ENCODE measurements around the gene SPHK2.

The SPHK2 gene

DNA sequence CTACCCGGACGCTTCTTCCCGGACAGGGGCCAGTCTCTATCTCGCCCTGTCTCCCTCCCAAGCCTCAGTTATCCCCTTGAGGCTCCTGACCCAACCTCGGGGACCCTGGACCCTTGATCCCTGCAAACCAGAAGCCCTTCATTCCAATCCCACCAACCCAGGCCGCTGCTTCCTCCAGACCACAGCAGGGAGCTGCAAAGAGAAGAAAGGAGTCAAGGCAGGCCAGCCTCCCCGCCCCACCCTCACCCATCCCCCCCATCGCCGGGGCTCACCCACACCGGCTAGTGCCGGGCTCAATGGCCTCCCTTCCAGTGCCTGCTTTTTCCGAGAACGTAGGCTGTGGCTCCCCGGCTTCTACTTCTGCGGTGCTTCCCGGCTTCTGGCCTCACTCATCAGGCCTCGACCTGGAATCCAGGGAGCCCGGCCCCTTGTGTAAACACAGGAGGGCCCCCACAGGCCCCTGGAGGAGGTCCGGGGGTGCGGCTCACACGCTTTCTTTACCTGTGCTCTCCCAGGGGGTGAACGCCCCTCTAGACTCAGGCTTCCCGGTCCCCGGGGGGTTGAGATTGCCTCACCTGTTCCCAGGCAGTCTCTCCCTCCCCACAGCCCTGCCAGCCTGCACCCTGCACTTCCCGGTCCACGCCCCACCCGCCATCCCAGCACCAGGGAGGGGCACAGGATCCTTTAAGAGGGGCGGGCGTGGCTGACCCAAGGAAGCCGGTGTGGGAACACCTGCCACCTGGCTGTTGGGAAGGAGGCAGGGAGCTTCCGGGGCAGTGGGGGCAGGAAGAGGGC, 4.7 kb upstream of the SPHK2 start, which contains the start of gene FAM83E:
Gene FAM83E, minus strand, starts transcription at position 641 of the 795 bp plus-strand sequence. CDS start 1,704 bp downstream, outside the sequence.
- Histone ChIP-seq H3K36me3 (ENCODE audit: control insufficient read depth in 2 of 2, insufficient read depth in 2 of 2, low read length in 2 of 2) (peaks cover 28 to 36% of the 10 kb centered on the region in 2 donors), H3K27ac (ENCODE audit: low read depth in 2 of 2, low read length in 2 of 2) (peak within 1 kb of the TSS; percentile 95 to 97), H3K4me1 (ENCODE audit: control insufficient read depth in 2 of 2, insufficient read depth in 2 of 2, low read length in 2 of 2) (peaks cover 48 to 50% of the 10 kb centered on the region in 2 donors), H3K27me3 (ENCODE audit: control insufficient read depth in 2 of 2, insufficient read depth in 2 of 2, low read length in 2 of 2) (no peaks in the 10 kb centered on the region), H3K9me3 (ENCODE audit: control insufficient read depth in 2 of 2, low read length in 2 of 2) (no peaks in the 10 kb centered on the region), H3K9ac (ENCODE audit: low read depth in 1 of 2, low read length in 2 of 2) (peak within 1 kb of the TSS; percentile 95 to 99), H3K4me3 (ENCODE audit: low read length in 2 of 2) (peak within 1 kb of the TSS; percentile 71 to 81)

DNA sequence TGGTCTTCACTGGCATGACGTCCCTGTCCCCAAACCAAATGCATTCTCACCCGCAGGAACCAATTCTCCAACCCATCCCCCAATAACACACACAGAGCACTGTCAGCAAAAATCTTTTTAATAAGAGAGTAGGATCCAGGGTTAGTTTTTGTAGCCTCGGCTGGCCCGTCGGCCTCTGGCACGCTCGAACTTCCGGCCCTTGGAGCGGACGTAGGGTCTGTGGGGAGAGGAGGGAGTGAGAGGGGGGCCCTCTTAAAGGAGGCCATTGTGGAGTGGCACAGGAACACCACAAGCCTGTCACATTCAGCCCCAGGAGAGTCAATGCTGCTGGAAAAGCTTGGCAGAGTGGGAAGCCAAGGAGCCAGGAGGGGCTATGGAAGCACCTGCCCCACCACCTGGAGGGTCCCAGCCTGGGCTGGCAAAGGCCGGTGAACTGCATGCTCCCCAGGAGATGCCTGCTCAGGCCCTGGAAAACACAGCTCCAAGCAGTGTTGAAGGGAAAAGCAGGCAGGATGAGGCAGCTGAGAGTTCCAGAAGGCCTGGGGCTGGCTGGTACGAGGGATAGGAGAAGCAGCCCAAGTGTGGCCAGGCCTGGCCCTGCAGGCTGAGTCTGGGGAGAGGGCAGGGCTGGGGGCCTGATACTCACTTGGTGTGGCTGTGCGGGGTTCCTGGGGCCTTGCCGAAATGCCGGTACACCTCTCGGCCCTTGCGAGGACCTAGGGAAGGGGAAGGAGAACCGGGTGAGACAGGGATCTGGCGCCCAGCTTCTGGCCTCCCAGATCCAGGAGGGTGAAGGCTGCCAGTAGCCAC, 3.9 kb upstream of the SPHK2 start:
- H3K27ac ChIP-seq (ENCODE audit: low read depth in 2 of 2, low read length in 2 of 2): peak overlapping the region; percentile 95 to 97
- peak overlapping the region in 1 of 2 donors; percentile 41 for H3K4me3 ChIP-seq (ENCODE audit: low read length in 2 of 2)
- peaks cover 50 to 53% of the 10 kb centered on the region in 2 donors for H3K4me1 ChIP-seq (ENCODE audit: control insufficient read depth in 2 of 2, insufficient read depth in 2 of 2, low read length in 2 of 2)
- H3K36me3 ChIP-seq (ENCODE audit: control insufficient read depth in 2 of 2, insufficient read depth in 2 of 2, low read length in 2 of 2): peaks cover 27 to 34% of the 10 kb centered on the region in 2 donors
- H3K9me3 ChIP-seq (ENCODE audit: control insufficient read depth in 2 of 2, low read length in 2 of 2): no peaks in the 10 kb centered on the region
- H3K9ac ChIP-seq (ENCODE audit: low read depth in 1 of 2, low read length in 2 of 2): peak overlapping the region; percentile 77 to 99
- no peaks in the 10 kb centered on the region for H3K27me3 ChIP-seq (ENCODE audit: control insufficient read depth in 2 of 2, insufficient read depth in 2 of 2, low read length in 2 of 2)

DNA sequence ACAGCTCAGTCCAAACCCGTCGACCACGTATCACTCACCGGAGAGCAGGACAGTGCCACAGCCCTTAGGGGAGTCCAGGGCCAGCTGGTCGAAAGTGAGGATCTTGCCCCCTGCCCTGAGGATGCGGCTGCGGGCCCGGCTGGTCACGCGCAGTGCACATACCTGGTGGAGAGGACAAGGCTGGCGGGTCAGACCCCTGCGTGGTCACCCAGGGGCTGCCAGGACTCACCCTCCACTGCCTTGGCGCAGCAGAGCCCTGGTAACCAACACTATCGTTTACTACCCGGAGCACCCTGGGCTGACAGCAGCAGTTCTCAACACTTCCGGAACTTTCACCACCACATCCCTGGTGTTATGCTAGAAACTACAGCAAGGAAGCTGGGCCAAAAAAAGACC, 3.3 kb upstream of the SPHK2 start:
- Histone ChIP-seq H3K27me3 (ENCODE audit: control insufficient read depth in 2 of 2, insufficient read depth in 2 of 2, low read length in 2 of 2) (no peaks in the 10 kb centered on the region), H3K36me3 (ENCODE audit: control insufficient read depth in 2 of 2, insufficient read depth in 2 of 2, low read length in 2 of 2) (peaks cover 25 to 29% of the 10 kb centered on the region in 2 donors), H3K9ac (ENCODE audit: low read depth in 1 of 2, low read length in 2 of 2) (peak overlapping the region; percentile 38 to 99), H3K9me3 (ENCODE audit: control insufficient read depth in 2 of 2, low read length in 2 of 2) (no peaks in the 10 kb centered on the region), H3K27ac (ENCODE audit: low read depth in 2 of 2, low read length in 2 of 2) (peak overlapping the region; percentile 95 to 97), H3K4me3 (ENCODE audit: low read length in 2 of 2) (peak overlapping the region in 1 of 2 donors; percentile 9), H3K4me1 (ENCODE audit: control insufficient read depth in 2 of 2, insufficient read depth in 2 of 2, low read length in 2 of 2) (peaks cover 50 to 53% of the 10 kb centered on the region in 2 donors)

DNA sequence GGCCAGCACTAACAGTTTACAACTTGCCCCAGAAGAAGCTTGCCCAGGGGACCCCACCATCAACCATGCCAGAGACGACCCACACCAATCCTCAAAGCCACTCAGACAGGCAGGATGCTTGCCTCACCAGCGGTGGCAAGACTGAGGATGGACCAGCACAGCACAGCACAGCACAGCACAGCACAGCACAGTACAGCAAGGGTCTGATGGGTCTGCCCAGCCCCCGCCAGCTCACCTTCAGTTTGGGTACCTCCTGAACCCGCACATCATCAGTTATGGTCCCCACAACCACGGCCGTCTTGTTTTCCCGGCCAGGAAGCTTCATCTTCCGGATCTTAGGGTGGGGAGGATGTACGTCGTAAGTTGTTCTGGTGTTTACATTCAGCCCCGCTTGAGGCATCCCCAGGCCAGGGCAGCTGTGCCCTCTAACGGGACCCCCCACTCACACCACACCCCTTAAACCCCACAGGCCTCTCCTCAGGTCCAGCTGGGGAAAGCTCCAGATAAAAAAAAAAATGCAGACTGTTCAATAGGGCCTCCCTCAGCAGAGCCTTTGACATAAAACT, 2.7 kb upstream of the SPHK2 start:
- Histone ChIP-seq H3K9ac (ENCODE audit: low read depth in 1 of 2, low read length in 2 of 2) (peak overlapping the region; percentile 38 to 99), H3K27ac (ENCODE audit: low read depth in 2 of 2, low read length in 2 of 2) (peak overlapping the region; percentile 95 to 97), H3K36me3 (ENCODE audit: control insufficient read depth in 2 of 2, insufficient read depth in 2 of 2, low read length in 2 of 2) (peaks cover 25 to 29% of the 10 kb centered on the region in 2 donors), H3K27me3 (ENCODE audit: control insufficient read depth in 2 of 2, insufficient read depth in 2 of 2, low read length in 2 of 2) (no peaks in the 10 kb centered on the region), H3K4me1 (ENCODE audit: control insufficient read depth in 2 of 2, insufficient read depth in 2 of 2, low read length in 2 of 2) (peaks cover 50 to 53% of the 10 kb centered on the region in 2 donors), H3K4me3 (ENCODE audit: low read length in 2 of 2) (peak overlapping the region in 1 of 2 donors; percentile 90), H3K9me3 (ENCODE audit: control insufficient read depth in 2 of 2, low read length in 2 of 2) (no peaks in the 10 kb centered on the region)

DNA sequence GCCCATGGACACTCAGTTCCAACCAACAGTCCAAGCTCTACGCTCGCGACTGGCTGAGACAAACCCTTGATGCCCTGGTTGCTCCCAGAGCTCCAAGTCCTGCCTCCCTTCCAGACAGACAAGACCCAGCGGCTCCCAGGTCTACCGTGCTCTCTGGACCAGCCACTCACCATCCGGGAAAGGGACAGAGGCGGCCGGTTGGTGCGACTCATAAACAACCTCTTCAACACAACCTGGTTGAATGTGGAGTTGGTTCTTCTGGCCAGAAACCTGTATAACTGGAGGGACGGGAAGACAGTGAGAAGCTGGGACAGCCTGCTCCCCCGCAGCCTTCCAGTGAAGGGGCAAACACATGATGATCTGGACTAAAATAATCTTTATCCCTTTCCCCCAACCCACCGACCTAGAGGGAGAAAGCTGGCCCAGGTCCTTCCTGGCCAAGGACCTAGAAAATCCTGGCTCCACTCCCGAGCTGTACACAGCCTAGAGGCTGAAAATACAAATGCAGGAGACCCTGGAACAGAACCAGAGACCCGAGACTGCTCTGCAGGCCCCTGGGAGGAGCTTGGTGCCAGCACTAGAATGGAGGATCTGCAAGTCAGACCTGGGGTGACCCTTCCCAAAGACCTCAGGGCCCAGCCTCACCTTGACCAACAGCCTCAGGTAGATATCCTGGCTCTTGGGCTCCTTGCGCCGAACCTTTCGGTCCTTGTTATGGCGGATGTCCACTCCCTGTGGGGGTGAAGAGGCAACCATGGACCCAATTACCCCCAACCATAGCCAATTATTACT, 2.0 kb upstream of the SPHK2 start:
- H3K27me3 ChIP-seq (ENCODE audit: control insufficient read depth in 2 of 2, insufficient read depth in 2 of 2, low read length in 2 of 2): no peaks in the 10 kb centered on the region
- peak overlapping the region; percentile 95 to 97 for H3K27ac ChIP-seq (ENCODE audit: low read depth in 2 of 2, low read length in 2 of 2)
- peak overlapping the region; percentile 90 to 98 for H3K4me3 ChIP-seq (ENCODE audit: low read length in 2 of 2)
- no peaks in the 10 kb centered on the region for H3K9me3 ChIP-seq (ENCODE audit: control insufficient read depth in 2 of 2, low read length in 2 of 2)
- H3K9ac ChIP-seq (ENCODE audit: low read depth in 1 of 2, low read length in 2 of 2): peak overlapping the region; percentile 93 to 99
- H3K36me3 ChIP-seq (ENCODE audit: control insufficient read depth in 2 of 2, insufficient read depth in 2 of 2, low read length in 2 of 2): peaks cover 25 to 26% of the 10 kb centered on the region in 2 donors
- H3K4me1 ChIP-seq (ENCODE audit: control insufficient read depth in 2 of 2, insufficient read depth in 2 of 2, low read length in 2 of 2): peaks cover 43 to 47% of the 10 kb centered on the region in 2 donors

DNA sequence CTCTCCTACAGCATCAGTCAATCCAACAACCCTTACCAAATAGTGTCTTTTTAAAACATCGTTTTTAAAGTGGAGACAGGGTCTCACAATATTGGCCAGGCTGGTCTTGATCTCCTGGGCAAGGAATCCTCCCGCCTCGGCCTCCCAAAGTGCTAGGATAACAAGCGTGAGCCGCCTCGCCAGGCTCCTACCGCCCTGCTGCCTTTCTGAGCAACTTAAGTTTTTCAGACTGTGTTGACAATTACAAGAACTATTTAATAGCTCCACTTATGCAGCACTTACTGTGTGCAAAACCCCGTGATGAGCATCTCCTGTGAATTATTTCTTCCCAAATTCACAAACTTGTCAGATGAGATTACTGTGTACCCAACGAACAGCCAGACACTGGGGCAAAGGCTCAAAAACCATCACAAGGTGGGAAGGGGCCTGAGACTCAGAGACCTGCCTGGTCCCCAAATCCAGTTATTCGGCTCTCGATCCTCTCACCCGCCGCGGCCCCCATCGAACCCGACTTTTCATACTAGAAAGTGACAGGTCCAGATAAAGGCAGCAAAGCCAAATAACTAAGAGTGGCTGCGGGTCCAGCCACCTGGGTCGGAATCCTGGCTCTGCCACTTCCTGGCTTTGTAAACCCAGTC, 909 bp upstream of the SPHK2 start:
- Histone ChIP-seq H3K27ac (ENCODE audit: low read depth in 2 of 2, low read length in 2 of 2) (peak overlapping the region; percentile 95 to 97), H3K4me3 (ENCODE audit: low read length in 2 of 2) (peak overlapping the region; percentile 90 to 98)

DNA sequence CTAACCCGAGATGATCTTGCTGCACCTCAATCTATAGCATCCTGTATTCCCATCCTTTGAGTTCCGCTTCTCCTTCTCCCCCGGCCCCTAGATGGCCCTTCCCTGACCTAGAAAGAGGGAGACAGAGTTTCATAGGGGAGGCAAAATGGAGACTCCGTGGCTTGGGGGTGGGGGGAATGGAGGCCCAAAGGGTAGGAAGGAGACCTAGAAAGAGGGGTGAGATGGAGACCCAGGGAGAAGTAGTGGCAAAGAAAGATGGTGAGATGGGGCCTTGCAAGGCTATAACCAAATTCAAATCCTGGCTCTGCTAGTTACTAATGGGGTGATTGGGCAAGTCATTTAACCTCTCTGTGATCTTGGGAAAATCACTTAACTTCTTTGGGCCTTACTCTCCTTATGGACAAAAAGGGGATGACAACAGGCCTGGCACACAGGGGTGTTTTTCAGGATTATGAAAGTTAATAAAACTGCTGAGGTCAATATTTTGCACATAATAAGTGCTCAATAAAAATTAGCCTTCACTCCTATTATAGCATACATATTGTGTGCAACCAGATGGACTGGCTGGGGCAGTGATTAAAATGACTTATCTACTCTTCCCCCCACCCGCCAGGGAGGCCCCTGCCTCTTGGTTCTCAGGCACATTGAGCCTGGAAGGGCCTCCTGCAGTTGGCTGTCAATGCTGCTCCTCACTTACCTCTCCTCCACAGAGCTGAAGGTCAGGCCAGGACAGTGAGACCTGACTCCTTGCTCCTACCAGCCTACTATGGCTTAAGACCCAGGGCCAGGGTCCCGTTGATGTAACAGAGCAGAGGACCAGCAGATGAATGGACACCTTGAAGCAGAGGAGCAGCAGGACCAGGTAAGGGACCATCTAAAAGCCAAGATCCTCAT, 633 bp downstream of the SPHK2 start:
- Histone ChIP-seq H3K4me3 (ENCODE audit: low read length in 2 of 2) (peak overlapping the region; percentile 89 to 98), H3K36me3 (ENCODE audit: control insufficient read depth in 2 of 2, insufficient read depth in 2 of 2, low read length in 2 of 2) (peaks cover 25 to 26% of the 10 kb centered on the region in 2 donors), H3K27ac (ENCODE audit: low read depth in 2 of 2, low read length in 2 of 2) (peak overlapping the region; percentile 95 to 97), H3K4me1 (ENCODE audit: control insufficient read depth in 2 of 2, insufficient read depth in 2 of 2, low read length in 2 of 2) (peaks cover 48 to 54% of the 10 kb centered on the region in 2 donors), H3K27me3 (ENCODE audit: control insufficient read depth in 2 of 2, insufficient read depth in 2 of 2, low read length in 2 of 2) (no peaks in the 10 kb centered on the region), H3K9me3 (ENCODE audit: control insufficient read depth in 2 of 2, low read length in 2 of 2) (no peaks in the 10 kb centered on the region), H3K9ac (ENCODE audit: low read depth in 1 of 2, low read length in 2 of 2) (peak overlapping the region; percentile 83 to 84)

More for the DNA sequence above, 909 bp upstream of the SPHK2 start:
- Histone ChIP-seq H3K4me1 (ENCODE audit: control insufficient read depth in 2 of 2, insufficient read depth in 2 of 2, low read length in 2 of 2) (peaks cover 45 to 50% of the 10 kb centered on the region in 2 donors), H3K27me3 (ENCODE audit: control insufficient read depth in 2 of 2, insufficient read depth in 2 of 2, low read length in 2 of 2) (no peaks in the 10 kb centered on the region), H3K9ac (ENCODE audit: low read depth in 1 of 2, low read length in 2 of 2) (peak overlapping the region; percentile 93 to 99), H3K36me3 (ENCODE audit: control insufficient read depth in 2 of 2, insufficient read depth in 2 of 2, low read length in 2 of 2) (peaks cover 25 to 26% of the 10 kb centered on the region in 2 donors), H3K9me3 (ENCODE audit: control insufficient read depth in 2 of 2, low read length in 2 of 2) (no peaks in the 10 kb centered on the region)

DNA sequence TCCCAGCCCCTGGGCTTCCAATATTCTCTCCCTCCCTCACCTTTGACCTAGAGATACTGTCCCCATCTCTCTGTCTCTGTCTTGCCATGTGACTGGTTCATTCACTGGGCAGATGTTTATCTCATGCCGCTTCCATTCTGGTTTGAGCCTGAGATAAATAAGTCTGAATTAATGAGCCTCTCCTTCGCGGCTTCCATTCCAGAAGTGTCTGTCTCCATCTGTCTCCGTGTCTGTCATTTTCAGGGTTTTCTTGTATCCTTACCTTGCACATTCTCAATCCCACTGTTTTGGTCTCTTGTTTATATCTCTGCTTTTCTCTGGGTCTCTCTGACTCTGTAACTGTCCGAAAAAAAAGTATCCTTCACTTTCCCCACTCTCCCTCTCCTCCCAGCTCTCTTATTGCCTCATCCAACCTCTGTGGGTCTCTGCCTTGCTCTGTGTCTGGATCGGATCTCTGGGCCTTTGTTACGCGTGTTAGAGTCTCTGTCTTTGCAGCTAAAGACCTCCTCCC, 4.3 kb downstream of the SPHK2 start:
- no peaks in the 10 kb centered on the region for H3K27me3 ChIP-seq (ENCODE audit: control insufficient read depth in 2 of 2, insufficient read depth in 2 of 2, low read length in 2 of 2)
- no peaks in the 10 kb centered on the region for H3K9me3 ChIP-seq (ENCODE audit: control insufficient read depth in 2 of 2, low read length in 2 of 2)
- H3K36me3 ChIP-seq (ENCODE audit: control insufficient read depth in 2 of 2, insufficient read depth in 2 of 2, low read length in 2 of 2): peaks cover 0 to 2% of the 10 kb centered on the region in 2 donors
- H3K27ac ChIP-seq (ENCODE audit: low read depth in 2 of 2, low read length in 2 of 2): peak overlapping the region; percentile 55 to 86
- peak overlapping the region; percentile 61 to 77 for H3K4me3 ChIP-seq (ENCODE audit: low read length in 2 of 2)
- peak overlapping the region; percentile 60 to 79 for H3K9ac ChIP-seq (ENCODE audit: low read depth in 1 of 2, low read length in 2 of 2)
- peaks cover 37 to 53% of the 10 kb centered on the region in 2 donors for H3K4me1 ChIP-seq (ENCODE audit: control insufficient read depth in 2 of 2, insufficient read depth in 2 of 2, low read length in 2 of 2)
